GM10266 (cell line): ENCODE measurements around the gene PACSIN2.

Experiments used
- DNase-seq: peaks from one replicate; pipeline ENCODE4 v3.0.0; 2012; ENCODE audit errors: extremely low spot score
- CTCF ChIP-seq: IDR thresholded peaks from 2 replicates; pipeline ENCODE4 v1.5.1; 2012; ENCODE audit warnings: mild to moderate bottlenecking, low read depth; ENCODE audit not compliant: control insufficient read depth, insufficient read depth; ENCODE audit errors: missing control alignments

The PACSIN2 gene

GRCh38 chr22:43014869-43015676 is at the start of gene PACSIN2:
TSS of gene PACSIN2 (minus strand) at chr22:43015149. CDS start at chr22:42912080, 103,069 bp downstream.
- DNase-seq, result peak; percentile 100

GRCh38 chr22:43060183-43060582 is 45.2 kb upstream of the PACSIN2 start:
- peak; percentile 54 for TF ChIP-seq CTCF
- DNase-seq, result peak; percentile 47

More at GRCh38 chr22:43014869-43015676, at the start of gene PACSIN2:
- no peak for TF ChIP-seq CTCF

- DNase-seq, result no peak
Observed at GRCh38 chr22:43057641-43058040, 42.7 kb upstream of the PACSIN2 start.

GRCh38 chr22:43053176-43053575 is 38.2 kb upstream of the PACSIN2 start:
- TF ChIP-seq CTCF, result peak; percentile 1
- no peak for DNase-seq

More at GRCh38 chr22:43057641-43058040, 42.7 kb upstream of the PACSIN2 start:
- TF ChIP-seq CTCF, result no peak

GRCh38 chr22:43050995-43051394 is 36.0 kb upstream of the PACSIN2 start:
- DNase-seq, result no peak
- TF ChIP-seq CTCF, result no peak

GRCh38 chr22:43047605-43048004 is 32.7 kb upstream of the PACSIN2 start:
- no peak for DNase-seq
- no peak for TF ChIP-seq CTCF

- TF ChIP-seq CTCF, result no peak
- DNase-seq, result no peak
Observed at GRCh38 chr22:43044290-43044712, 29.4 kb upstream of the PACSIN2 start.
